HEK293 (cell line): ENCODE results near the gene CST7.

ENCODE experiments used
- ZNF473 ChIP-seq: fragments of 450-650 bp; formaldehyde crosslinking; IDR thresholded peaks from 2 replicates; pipeline ENCODE4 v1.5.1; 2017; ENCODE audit warnings: missing biosample characterization, missing genetic modification characterization
- ZSCAN23 ChIP-seq: fragments of 450-650 bp; formaldehyde crosslinking; IDR thresholded peaks from 2 replicates; pipeline ENCODE4 v1.5.1; 2016; ENCODE audit warnings: missing biosample characterization, missing genetic modification characterization
- TF ChIP-seq, protein P1 (sequence below): fragments of 450-650 bp; formaldehyde crosslinking; IDR thresholded peaks from 2 replicates; pipeline ENCODE4 v1.5.1; 2016; ENCODE audit warnings: missing biosample characterization, missing genetic modification characterization
- TF ChIP-seq, protein P2 (sequence below): fragments of 450-650 bp; formaldehyde crosslinking; IDR thresholded peaks from 2 replicates; pipeline ENCODE4 v1.5.1; 2016; ENCODE audit warnings: missing biosample characterization, missing genetic modification characterization

DNA sequence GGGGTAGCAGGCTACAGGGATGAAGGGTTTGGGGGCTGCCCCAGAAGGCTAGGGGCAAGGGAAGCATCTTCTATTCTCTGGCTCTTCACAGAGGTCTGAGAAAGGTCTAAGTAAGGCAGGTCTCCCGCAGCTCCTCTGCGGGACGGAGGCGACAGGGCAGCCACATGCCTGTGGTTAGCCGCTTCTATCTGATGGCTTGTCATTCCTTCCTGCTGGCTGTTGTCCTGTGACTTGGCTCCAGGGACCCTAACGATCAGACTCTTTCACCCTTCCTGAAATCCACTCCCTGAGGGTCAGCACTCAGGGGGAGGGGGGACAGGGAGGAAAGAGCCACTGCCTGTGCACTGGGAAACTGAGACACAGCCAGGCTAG, 673 bp downstream of the CST7 start:
- TF ChIP-seq, protein P1, sequence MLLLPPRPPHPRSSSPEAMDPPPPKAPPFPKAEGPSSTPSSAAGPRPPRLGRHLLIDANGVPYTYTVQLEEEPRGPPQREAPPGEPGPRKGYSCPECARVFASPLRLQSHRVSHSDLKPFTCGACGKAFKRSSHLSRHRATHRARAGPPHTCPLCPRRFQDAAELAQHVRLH (tag by site-specific recombination) = no peak
- TF ChIP-seq ZNF473 (tag by site-specific recombination) = no peak
- TF ChIP-seq, protein P2, sequence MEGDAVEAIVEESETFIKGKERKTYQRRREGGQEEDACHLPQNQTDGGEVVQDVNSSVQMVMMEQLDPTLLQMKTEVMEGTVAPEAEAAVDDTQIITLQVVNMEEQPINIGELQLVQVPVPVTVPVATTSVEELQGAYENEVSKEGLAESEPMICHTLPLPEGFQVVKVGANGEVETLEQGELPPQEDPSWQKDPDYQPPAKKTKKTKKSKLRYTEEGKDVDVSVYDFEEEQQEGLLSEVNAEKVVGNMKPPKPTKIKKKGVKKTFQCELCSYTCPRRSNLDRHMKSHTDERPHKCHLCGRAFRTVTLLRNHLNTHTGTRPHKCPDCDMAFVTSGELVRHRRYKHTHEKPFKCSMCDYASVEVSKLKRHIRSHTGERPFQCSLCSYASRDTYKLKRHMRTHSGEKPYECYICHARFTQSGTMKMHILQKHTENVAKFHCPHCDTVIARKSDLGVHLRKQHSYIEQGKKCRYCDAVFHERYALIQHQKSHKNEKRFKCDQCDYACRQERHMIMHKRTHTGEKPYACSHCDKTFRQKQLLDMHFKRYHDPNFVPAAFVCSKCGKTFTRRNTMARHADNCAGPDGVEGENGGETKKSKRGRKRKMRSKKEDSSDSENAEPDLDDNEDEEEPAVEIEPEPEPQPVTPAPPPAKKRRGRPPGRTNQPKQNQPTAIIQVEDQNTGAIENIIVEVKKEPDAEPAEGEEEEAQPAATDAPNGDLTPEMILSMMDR = no peak
- no peak for TF ChIP-seq ZSCAN23 (tag by site-specific recombination)
